PFSK-1 (cell line): ENCODE measurements around the gene IL6.

Experiments used
- FOXP2 ChIP-seq: optimal IDR thresholded peaks from 2 replicates; pipeline ENCODE3; 2011; ENCODE audit warnings: borderline replicate concordance, control low read depth, inconsistent platforms; ENCODE audit not compliant: insufficient read depth; ENCODE audit errors: extremely low read length, extremely low read depth
- POLR2AphosphoS5 ChIP-seq: IDR thresholded peaks from 2 replicates; pipeline ENCODE4 v1.6.1; 2012; ENCODE audit warnings: low read depth, mild to moderate bottlenecking, control low read depth, low read length, moderate library complexity
- REST ChIP-seq, 2 experiments: IDR thresholded peaks; 2 replicates each; pipeline versions ENCODE4 v1.6.1 to v1.8.0; 2011 to 2012; ENCODE audit warnings: low read depth in 2 of 2, low read length in 2 of 2, control low read depth in 1 of 2, inconsistent platforms in 1 of 2, mild to moderate bottlenecking in 1 of 2, moderate library complexity in 1 of 2; ENCODE audit not compliant: insufficient read depth in 1 of 2
- SIN3A ChIP-seq: IDR thresholded peaks from 2 replicates; pipeline ENCODE4 v1.6.1; 2012; ENCODE audit warnings: mild to moderate bottlenecking, low read length, moderate library complexity, borderline replicate concordance; ENCODE audit not compliant: insufficient read depth
- TAF1 ChIP-seq: IDR thresholded peaks from 2 replicates; pipeline ENCODE4 v1.6.1; 2012; ENCODE audit warnings: low read length, control low read depth, borderline replicate concordance; ENCODE audit not compliant: insufficient read depth

Gene IL6

GRCh38 chr7:22696541-22697228 is 30.3 kb upstream of the IL6 start:
- TF ChIP-seq SIN3A (no peak), FOXP2 (no peak), TAF1 (no peak), POLR2AphosphoS5 (no peak), REST (IDR thresholded peaks at IDR 0.05; ENCODE audit: insufficient read depth in 1 of 2, low read depth in 2 of 2, low read length in 2 of 2) (no peak)

DNA sequence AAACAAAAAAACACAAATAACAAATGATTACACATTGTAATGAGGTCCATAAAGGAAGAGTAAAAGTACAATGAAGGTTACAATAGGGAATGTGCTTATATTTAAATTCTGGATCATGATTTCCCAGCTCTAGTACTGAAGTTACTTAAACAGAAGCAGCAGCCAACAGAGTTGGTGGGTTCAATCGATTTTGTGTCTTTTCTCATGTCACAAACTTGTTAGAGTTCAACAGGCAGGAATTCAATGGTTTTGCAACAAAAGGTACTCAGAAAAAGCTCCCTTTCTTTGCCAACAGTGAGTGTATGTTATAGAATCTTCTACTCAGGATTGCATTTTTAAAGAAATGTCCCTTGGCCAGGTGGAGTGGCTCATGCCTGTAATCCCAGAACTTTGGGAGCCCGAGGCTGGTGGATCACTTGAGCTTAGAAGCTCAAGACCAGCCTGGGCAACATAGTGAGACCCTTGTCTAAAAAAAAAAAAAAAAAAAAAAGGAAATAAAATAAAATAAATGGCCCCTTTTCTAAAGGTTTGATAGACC is 29.6 kb upstream of the IL6 start:
- TF ChIP-seq TAF1 (no peak), POLR2AphosphoS5 (no peak), FOXP2 (no peak), SIN3A (no peak), REST (IDR thresholded peaks at IDR 0.05; ENCODE audit: insufficient read depth in 1 of 2, low read depth in 2 of 2, low read length in 2 of 2) (no peak)

DNA sequence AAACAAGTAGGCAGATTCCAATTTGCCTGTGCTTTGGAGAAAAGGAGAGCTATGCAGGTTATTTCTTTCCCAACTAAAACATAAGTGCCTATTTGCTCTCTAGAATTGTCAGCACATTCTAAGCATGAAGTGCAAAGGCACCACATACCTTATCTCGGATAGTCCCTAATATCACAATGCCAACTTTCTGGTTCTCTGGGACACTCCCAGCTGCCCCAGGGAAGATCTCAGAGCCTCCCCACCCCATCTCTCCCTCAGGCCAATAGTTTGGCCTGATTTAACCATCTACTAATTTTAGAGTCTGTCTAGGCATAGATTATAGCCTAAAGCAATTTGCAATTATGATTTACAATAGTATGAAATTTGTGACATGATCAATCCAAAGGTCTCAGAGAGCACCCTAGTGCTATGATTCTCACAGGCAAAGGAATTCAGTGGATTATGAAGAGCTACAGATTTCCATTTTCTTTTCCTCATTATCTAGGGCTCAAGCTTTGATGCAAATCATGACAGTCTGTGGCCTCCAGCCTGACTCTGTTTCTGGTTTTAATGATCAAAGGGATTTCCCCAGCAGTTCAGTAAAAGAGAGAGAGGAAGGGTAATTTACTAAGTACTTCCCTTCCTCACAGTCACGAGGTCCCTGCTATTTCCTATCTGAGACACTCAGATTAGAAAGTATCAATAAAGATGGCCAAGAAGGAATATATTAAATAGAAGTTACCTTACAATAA is 29.0 kb upstream of the IL6 start:
- TF ChIP-seq POLR2AphosphoS5 (no peak), FOXP2 (no peak), SIN3A (no peak), REST (IDR thresholded peaks at IDR 0.05; ENCODE audit: insufficient read depth in 1 of 2, low read depth in 2 of 2, low read length in 2 of 2) (no peak), TAF1 (no peak)

- TF ChIP-seq POLR2AphosphoS5 (no peak), FOXP2 (no peak), SIN3A (no peak), REST (IDR thresholded peaks at IDR 0.05; ENCODE audit: insufficient read depth in 1 of 2, low read depth in 2 of 2, low read length in 2 of 2) (no peak), TAF1 (no peak)
Measured at GRCh38 chr7:22698767-22699166, 28.2 kb upstream of the IL6 start.
